GM12874 (cell line): ENCODE results near the gene ANK2.

Experiments
- TF ChIP-seq, protein P1 (sequence below): IDR thresholded peaks from 2 replicates; pipeline ENCODE4 v1.5.1; 2011; ENCODE audit warnings: low read depth, mild to moderate bottlenecking, control low read depth, low read length, moderate library complexity; ENCODE audit not compliant: insufficient read depth

Gene ANK2

GRCh38 chr4:113255628-113256027 lies 206.2 kb downstream of the ANK2 start:
- TF ChIP-seq, protein P1, sequence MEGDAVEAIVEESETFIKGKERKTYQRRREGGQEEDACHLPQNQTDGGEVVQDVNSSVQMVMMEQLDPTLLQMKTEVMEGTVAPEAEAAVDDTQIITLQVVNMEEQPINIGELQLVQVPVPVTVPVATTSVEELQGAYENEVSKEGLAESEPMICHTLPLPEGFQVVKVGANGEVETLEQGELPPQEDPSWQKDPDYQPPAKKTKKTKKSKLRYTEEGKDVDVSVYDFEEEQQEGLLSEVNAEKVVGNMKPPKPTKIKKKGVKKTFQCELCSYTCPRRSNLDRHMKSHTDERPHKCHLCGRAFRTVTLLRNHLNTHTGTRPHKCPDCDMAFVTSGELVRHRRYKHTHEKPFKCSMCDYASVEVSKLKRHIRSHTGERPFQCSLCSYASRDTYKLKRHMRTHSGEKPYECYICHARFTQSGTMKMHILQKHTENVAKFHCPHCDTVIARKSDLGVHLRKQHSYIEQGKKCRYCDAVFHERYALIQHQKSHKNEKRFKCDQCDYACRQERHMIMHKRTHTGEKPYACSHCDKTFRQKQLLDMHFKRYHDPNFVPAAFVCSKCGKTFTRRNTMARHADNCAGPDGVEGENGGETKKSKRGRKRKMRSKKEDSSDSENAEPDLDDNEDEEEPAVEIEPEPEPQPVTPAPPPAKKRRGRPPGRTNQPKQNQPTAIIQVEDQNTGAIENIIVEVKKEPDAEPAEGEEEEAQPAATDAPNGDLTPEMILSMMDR, result no peak

DNA sequence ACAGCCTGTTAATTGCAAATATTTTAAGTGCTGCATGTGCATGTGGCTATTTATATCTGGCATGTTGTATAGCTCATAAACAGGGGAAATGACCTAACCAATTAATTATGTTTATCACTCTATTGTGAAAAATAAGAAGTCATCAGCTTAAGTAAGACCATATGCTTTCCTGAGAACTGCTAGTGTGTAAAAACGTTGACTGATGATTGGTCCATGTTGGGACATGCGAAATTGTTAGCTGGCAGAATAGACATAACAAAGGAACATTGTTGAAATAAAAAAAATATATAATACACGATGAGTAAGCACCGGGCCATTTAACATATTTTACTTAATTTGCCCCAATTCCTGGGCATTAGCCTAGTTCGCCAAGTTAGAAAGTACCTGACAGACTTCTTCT lies 207.5 kb downstream of the ANK2 start:
- TF ChIP-seq, protein P1, result no peak

- TF ChIP-seq, protein P1, result no peak
Observed at GRCh38 chr4:113260688-113261087, 211.2 kb downstream of the ANK2 start.

DNA sequence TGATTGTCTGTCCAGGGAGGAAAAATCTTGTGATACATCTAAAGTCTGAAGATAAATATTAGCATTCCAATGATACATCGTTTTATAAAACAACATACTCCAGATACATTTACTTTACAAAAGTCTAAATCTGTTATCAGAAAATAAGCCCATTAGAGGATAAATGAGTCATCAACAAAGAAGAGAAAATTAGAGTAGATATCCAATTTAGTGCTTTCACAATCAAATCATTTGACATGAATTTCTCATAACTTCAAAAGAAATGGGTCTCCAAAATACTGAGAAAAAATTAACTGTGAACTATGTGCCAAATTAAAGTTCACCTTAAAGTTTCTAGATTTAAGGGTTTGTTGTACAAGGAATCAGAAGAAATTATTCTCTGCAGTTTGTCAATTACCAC lies 213.8 kb downstream of the ANK2 start:
- TF ChIP-seq, protein P1, result no peak

DNA sequence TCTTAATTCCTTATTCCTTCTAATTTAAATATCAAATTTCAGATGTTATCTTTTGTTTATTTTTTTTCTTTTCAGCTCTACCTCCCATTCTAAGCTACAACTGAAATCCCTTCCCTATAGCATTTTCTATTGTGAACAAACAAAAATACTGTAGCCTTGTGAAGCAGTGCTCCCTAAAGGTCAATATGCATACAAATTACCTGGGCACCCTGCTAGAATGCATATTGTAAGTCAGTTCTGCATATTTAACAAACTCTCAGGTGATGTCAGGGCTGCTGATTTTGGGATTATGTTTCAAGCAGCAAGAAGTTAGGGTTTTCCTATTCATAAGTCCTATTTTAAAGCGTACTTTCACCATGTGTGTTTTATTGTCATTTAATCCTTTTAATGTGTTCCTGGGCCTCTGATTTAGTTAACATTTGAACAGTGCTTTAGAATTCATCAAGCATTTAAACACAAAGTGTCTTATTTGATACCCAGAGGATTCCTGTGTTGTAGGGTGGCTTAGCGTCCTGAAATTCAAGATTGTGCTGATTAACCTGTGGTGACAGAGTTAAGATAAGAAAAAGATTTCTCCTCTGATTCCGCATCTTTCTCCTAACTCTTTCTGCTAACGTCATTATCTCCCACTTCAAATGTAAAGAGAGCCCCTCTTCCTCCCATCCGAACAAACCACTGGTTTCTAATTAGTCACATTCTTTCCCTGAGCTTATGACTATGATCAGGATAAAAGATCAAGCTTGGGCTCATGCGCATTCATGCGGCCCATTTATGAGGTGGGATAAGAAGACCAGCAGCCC lies 221.3 kb downstream of the ANK2 start:
- TF ChIP-seq, protein P1, result no peak

- TF ChIP-seq, protein P1, result no peak
Observed at GRCh38 chr4:113272523-113272922, 223.1 kb downstream of the ANK2 start.

- TF ChIP-seq, protein P1, result no peak
Observed at GRCh38 chr4:113273721-113274220, 224.3 kb downstream of the ANK2 start.
